Stimulated activated CD4-positive, alpha-beta T cell treated with anti-CD3 and anti-CD28 coated beads, Interleukin-4, amount 100 ng/mL, for 1 hour (primary cell): ENCODE data around the gene CCDC150.
"Not testable (repeated sequence)": the region's sequence is repeated elsewhere in the genome, so short reads cannot be mapped to it uniquely, and the experiment has no call there.

Source experiments
- DNase-seq: peaks from one replicate; pipeline ENCODE4 v3.0.0-alpha.2; 2020

CCDC150 gene

DNA sequence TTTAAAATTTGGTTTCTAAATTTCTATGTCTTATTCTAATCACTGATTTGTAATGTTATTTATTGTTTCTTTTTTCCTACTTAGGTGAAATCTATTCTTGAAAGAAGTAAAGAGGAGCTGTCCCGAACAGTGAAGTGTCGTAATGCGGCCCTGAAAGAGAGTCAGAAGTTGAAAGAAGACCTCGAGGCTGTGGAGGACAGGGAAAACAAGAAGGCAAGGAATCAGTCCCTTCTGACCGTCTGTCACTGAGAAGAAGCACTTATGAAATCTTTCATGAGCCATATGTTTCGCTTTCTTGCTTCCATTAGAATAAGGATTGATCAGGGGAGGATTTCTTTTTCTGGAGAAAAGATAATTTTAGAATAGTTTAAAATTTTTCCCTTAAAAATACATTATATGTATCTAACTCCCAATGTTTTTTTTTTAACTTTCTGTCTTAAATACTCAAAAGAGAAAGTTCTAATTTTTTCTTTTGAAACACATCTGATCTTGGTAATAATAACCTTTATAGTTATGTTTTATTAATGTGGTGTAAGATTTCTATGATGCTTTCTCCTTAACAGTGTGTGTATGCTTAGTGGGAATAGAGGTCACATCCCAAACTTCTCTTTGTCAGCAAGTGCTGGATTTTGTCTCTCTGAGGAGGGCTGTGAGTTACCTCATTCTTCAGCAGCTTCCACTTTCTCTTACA is 79.0 kb downstream of the CCDC150 start:
- no peak for DNase-seq

DNA sequence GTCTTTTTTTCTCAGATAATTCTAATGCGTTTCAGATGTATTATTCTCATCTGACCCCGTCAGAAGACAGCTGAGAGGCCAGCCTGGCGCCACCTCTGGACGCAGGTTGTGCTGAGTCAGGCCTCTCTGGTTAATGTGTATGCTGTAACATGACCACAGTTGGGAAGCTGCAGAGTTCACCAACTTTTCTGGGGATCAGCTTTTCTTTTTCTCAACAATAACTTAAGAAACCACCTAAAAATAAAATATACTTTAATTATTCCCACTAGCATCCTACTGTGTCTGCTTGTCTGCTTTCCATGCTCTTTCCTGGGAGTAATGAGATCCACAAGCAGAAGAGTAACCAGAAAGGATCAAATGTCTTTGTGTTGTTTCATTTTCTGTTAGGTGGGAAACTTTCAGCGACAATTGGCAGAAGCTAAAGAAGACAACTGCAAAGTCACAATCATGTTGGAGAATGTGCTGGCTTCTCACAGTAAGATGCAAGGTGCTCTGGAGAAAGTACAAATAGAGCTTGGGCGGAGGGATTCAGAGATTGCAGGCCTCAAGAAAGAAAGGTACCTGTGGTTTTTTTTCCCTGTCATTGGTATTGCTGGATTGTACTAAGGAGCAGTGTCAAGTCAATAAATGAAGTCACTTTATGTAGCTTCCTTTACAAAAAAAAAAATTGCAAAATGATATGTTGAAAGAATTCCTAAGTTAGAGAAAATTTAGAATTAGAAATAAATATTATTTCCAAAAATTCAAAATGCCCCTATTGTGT is 79.8 kb downstream of the CCDC150 start:
- no peak for DNase-seq

DNA sequence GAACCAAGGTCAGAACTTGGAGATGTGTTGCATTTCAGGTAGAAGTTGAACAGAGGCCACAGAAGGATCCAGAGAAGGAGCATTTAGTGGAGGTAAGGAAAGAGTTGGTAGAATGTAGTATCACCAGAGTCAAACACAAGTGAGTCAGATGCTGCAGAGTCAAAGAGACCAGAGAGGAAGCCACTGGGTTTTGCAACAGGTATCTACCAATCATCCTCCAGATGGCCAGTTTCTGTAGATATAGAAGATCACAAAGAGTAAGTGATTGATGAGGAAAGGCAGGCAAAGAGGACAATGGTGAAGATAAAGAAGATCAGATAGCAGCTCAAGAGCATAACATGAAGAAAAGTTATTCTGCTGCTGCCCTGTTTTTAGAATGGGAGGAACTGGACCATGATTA is 84.1 kb downstream of the CCDC150 start:
- DNase-seq = no peak

DNA sequence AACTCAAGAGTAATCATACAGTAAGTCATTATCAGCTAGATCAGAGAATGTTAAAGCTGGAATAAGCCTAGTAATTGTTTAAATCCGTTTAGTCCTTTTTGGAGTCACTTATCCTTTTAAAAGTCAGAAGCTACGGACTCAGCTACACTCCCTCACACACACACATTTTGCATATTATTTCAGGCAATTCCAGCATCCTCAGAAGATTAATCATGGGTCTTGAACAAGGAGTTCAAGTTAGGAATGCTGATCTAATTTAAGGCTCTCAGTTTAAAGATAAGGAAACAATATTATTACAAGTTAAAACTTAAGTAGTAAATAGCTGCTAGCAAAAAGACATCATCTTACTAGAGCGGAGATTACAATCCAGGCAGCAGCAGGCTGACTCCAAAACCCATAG is 85.7 kb downstream of the CCDC150 start:
- DNase-seq = no peak

DNA sequence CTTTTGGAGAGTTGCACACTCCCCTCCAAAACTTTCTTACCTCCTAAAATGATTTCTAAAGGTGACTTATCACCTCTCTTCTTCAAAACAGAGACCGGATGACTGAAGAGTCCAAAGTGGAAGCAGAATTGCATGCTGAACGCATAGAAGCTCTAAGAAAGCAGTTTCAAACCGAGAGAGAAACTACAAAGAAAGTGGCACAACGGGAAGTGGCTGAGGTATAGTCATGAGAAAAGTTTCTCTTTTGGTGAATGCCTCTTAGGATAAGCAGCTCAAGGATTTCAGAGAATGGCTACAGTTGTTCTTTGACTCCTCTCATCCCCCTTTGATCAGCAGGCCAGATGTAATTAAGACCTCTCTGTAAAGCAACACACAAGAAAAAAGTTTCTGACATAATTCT is 86.4 kb downstream of the CCDC150 start:
- DNase-seq = no peak

DNA sequence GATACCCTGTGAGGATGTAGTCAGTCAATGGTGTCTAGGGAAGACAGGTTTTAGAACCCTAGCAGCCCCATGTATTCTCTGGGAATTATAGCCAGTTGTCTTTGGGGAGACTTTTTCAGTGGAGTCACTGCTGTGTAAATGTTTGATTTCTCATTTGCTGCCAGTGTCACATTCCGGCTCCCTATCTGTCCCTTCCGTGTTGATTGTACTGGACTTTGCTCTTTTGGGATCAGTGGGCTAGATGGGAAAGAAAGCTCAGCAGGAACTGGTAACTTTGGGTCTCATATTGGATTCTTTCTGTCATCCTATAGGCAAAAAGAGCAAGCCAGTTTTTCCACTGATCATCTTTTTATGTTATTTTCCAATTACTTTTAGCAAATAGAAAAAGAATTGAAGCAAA is 89.9 kb downstream of the CCDC150 start:
- DNase-seq = no peak

DNA sequence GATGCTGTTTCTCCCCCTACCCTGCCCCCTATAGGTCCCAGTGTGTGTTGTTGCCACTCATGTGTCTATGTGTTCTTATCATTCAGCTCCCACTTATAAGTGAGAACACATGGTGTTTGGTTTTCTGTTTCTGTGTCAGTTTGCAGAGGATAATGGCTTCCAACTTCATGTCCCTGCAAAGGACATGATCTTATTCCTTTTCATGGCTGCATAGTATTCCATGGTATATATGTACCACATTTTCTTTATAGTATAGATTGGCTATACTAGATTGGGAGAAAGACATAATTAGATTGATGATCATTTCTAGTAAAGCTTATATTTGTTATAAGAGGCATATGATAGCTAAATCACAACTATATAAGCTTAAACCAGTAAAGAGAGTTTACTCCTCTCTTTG is 97.1 kb downstream of the CCDC150 start:
- DNase-seq = not testable (repeated sequence)

DNA sequence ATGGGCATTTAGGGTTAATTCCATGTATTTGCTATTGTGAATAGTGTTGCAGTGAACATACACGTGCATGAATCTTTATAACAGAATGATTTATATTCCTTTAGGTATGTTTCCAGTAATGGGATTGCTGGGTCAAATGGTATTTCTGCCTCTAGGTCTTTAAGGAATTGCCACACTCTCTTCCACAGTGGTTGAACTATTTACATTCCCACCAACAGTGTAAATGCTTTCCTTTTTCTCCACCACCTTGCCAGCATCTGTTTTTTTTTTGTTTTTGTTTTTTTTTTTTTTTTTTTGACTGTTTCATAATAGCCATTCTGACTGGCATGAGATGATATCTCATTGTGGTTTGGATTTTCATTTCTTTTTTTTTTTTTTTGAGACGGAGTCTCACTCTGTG is 97.5 kb downstream of the CCDC150 start:
- no peak for DNase-seq

DNA sequence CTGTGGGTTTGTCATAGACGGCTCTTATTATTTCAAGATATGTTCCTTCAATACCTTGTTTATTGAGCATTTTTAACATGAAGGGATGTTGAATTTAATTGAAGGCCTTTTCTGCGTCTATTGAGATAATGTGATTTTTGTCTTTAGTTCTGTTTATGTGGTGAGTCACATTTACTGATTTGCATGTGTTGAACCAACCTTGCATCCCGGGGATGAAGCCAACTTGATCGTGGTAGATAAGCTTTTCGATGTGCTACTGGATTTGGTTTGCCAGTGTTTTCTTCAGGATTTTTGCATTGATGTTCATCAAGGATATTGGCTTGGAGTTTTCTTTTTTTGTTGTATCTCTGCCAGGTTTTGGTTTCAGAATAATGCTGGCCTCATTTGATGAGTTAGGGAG is 99.5 kb downstream of the CCDC150 start:
- DNase-seq = no peak

DNA sequence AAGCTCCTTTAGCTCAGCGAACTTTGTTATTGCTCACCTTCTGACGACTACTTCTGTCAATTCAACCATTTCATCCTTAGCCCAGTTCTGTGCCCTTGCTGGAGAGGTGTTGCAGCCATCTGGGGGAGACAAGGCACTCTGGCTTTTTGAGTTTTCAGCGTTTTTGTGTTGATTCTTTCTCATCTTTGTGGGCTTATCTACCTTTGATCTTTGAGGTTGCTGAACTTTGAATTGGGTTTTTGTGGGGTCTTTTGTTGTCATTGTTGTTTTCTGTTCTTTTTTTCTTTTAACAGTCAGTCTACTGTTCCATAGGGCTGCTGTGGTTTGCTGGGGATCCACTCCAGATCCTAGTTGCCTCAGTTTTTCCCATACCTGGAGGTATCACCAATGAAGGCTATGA is 102.7 kb downstream of the CCDC150 start:
- no peak for DNase-seq

DNA sequence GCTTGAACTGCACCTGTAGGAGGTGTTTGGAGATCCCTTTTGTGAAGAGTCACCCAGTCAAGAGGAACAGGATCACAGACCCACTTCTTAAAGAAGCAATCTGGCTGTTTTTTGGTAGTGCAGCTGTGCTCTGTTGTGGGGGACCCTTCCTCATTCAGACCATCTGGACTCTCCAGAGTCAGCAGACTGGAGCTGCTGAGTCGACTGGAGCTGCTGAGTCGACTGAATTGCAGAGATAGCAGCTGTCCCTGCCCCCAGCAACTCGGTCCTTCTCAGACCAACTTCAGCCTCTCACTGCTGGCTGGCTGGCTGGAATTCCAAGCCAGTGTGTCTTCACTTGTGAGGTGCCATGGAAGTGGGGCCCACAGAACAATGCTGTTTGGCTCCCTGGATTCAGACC is 103.2 kb downstream of the CCDC150 start:
- DNase-seq = no peak

DNA sequence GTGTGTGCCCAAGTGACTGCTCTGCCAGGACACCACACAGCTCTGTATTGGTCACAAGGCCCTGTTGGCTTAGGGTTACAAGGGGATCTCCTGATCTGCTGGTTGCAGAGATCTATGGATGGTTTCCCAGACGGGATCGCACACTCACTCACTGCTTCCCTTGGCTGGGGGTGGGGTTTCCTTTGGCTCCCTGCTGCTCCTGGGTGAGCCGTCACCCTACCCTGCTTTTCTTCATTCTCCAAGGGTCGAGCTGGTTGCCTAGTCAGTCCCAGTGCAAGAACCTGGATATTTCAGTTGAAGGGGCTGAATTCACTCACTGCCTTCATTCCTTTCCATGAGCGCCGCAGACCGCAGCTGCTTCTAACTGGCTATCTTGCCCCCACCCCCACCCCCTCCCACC is 103.7 kb downstream of the CCDC150 start:
- DNase-seq = no peak

DNA sequence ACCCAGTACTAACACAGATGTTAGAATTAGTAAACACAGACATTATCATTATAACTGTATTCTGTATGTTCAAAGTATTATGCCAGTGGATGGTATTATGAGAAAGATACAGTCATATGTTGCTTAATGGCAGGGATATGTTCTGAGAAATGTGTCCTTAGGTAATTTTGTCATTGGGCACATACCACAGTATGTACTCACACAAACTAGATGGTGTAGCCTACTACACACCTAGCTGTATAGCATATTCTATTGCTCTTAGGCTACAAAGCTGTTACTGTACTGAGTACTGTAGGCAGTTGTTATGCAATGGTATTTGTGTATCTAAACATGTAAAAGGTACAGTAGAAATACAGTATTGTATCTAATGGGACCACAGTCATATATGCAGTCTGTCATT is 106.2 kb downstream of the CCDC150 start:
- no peak for DNase-seq

DNA sequence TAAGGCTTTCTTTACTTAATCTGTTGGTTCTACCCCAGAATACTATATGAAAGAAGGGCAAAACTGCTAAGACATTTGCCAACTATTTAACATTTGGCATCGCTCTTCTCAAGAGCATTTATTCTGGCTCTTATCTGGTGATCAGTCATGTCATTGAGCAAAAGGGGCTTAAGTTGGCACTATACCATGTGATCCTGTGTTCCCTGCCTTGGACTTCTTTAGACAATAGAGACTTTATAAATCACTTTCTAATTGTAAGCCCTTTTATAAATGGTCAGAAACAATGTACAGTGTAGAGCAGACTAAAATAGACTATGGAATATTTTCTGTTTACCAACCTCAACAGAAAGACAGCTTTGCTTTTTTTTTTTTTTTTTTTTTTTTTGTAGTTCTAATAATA is 107.9 kb downstream of the CCDC150 start:
- DNase-seq = no peak

DNA sequence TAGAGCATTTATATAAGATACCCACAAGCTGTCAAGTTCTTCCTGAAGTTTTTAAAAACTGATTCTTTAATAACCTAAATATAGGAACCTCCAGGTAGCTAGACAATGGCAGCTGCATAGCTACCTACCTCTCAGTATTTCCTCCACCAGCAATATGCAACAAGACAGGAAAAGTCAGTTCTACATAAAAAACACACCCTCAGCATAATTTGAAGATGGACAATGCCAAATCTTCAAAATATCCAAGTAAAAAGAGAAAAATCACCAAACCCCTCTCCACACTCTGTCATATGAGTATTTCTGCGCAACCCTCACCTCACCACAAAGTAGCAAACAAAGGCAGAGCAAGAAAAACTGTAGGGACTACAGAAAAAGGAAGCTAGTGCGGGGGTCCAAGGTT is 108.6 kb downstream of the CCDC150 start:
- no peak for DNase-seq

DNA sequence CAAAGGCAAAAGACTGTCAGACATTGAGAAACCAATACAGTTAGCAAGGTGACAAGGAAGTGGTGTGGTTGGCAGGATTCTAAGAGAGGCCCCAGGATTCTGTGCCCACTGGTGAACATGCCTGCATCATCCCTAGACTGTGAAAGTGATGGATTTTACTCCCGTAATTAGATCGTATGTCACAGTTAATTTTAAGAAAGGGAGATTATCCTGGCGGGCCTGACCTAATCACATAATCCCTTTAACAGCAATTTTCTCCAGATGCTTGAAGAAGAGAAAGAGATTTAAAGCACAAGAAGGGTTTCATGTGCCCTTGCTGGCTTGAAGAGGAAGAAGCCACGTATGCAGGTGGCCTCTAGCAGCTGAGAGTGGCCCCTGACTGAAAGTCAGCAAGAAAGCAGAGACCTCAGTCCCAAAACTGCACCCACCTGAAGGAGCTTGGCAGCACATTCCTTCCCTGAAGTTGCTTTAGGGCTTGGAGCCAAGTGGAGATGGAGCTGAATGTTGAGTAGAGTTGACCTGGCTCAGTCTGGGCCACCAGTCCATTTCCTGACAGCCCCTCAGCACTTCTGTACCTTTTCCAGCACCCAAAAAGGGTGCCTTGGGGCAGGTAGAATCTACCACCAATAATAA is 110.9 kb downstream of the CCDC150 start:
- no peak for DNase-seq

DNA sequence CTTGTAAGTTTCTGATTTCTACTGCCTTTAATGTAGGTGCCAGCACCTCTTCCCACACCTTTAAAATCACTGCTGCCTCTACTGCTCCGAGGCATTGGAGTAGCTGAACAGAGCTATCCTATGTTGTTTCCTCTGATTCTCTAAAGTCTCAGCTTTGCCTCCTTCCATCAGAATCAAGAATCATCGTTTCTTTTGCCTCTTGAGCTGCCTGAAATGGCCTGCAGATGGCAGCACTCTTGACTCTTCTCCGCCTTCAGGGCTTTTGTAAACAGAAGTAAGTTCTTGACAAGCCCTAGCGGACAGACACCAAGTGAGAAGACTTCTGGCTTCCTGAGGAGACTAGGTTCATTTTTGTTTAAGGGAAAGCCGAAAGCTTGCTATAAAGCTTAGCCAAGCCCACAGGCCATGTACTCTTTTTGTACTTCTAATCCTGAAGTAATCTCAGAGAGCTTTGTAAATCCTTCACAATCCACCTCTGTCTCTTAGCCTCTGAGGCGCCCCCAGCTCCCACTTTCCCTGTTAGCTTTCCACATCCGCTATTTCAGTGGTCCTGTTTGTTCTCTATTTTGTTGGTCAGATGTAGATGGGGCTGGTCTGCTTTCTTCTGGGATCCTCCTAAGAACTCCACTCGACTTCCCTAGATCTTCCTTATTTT is 111.6 kb downstream of the CCDC150 start:
- DNase-seq = peak; percentile 65

DNA sequence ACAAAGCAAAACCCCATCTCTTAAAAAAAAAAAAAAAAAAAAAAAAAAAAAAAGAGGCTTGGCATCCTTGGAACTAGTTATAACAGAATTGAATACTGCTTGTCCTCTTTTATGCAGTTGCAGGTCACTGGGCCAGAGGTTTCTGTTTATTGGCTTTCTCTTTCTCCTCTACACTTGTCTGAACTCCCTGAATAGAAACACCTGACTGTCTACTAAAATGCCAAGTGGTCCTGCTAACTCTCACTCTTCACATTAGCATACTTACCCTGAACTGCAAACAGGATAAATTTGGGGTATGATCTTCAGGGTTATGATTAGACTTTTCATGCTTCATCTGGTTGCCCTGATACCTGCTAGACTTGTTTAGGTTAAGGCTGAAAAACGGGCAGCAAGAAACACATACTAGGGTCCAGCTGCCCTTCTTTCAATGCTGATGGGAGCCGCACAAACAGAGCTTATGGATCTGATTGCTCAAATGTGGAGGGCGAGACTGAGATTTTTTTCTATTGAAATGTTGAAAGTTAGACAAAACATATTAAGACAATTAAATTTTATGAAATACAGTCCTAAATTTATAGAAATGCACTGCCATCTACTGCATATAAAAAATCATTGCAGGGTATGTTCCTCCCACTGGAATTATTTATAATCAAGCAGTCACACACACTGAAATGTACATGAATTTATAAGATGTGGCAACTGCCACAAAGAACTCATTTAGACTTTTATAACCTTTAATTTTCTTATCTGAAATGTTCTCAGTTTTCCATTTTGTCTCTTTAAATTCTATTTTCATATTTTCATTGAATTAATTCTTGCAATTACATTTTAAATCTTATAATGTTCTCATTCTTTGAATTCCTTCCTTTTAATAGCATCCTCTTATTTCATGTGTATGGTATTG is 119.2 kb downstream of the CCDC150 start:
- no peak for DNase-seq

DNA sequence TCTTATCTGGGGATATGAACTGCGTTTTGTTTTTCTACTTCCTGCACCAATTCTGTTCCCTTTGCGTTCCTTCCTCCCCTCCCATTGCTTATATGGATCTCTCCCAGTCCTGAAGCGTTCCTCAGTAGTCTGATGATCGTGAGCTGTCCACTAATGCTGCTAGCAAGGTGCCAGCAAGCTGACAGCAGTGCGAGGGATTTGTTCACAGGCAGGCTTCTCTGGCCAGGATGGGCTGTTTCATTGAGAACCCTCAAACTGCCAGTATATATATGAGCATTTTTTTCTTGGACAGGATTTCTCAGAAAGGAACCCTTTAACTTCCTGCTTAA is 119.8 kb downstream of the CCDC150 start:
- DNase-seq = no peak

DNA sequence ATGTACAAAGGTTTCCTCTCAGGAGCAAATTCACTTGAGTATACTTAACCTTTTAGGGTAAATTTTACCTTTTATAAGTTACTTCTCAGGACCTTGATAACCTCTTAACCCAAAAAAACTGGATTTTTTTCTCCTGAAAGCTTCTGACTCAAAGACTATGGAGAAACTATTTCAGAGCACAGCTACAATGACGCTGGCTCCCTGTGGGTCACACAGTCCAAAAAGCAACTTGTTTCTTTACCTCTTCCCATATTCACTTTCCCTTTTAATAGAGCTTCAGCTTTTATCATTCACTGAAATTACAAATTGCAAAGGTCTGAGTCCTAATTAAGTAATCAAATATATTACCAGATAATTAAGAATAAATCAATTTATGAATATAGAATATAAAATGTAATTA is 127.6 kb downstream of the CCDC150 start:
- no peak for DNase-seq
